CD4-positive, alpha-beta T cell treated with Interferon alpha-2 for 1 hour (primary cell): ENCODE measurements around the gene SPOPL.
"Not testable (repeated sequence)": the region's sequence is repeated elsewhere in the genome, so short reads cannot be mapped to it uniquely, and the experiment has no call there.

Experiments
- DNase-seq, 2 donors: peaks; one replicate each; pipeline ENCODE4 v3.0.0-alpha.2; 2020 to 2022

The SPOPL gene

DNA sequence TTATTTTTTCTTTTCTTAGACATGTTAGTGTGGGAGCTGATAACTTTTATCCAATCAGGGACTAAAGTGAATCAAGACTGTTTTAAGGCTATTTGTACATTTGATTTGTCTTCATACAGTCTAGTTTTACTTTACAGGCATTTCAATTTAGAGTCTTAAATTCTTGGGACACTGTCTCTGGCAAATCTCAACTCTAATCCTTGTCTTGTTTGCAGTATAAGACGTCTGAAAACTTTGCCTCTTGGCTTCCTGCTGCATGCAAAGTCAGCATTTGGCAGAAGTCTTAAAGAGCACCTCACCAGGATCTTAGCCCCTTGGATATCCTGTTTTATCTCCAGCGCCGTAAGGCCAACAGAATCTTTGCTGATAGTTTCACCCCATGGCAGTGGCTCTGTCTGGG lies 30.3 kb downstream of the SPOPL start:
- no peak for DNase-seq

- DNase-seq, result no peak
Measured at GRCh38 chr2:138534791-138535190, 33.2 kb downstream of the SPOPL start.

DNA sequence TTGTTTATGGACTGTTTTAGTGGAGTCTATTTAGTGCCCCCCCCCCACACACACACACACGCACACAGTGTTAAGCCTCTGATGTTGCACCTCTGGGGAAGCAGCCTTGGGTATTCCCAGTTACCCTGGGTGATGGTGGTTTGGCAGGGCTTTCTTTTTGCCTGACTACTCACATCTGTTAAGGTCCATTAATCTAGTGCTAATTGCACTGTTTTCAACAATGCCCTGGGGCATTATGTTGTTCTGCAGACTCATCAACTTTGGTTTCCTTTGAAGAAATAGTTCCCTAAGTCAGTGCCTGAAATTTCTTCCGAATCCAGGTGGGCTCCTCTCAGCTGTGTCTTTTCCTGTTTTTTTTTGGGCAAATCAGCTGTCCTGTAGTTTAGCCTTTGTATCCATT lies 34.7 kb downstream of the SPOPL start:
- no peak for DNase-seq

- DNase-seq, result no peak
Measured at GRCh38 chr2:138536740-138537139, 35.2 kb downstream of the SPOPL start.

DNA sequence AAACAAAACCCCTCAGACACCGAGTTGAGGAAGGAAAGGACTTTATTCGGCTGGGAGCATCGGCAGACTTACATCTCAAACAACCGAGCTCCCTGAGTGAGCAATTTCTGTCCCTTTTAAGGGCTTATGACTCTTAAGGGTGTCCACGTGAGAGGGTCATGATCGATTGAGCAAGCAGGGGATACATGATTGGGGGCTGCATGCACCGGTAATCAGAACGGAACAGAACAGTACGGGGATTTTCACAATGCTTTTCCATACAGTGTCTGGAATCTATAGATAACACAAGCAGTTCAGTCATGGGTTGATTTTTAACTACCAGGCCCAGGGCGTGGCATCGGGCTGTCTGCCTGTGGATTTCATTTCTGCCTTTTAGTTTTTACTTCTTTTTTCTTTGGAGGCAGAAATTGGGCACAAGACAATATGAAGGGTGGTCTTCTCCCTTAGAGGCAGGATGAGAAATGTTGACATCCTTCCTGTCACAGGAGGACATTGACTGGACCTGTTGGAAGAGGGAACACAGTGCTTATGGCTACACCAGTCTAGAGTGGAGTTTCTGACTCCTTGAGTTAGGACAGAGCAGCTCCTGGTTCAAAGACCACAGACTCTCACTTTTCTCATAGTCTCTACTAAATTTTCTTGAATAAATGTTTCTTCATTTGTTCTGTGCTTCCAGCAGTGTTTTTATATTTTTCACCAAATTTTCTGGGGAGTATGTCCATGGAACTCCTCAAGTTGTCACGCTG lies 35.8 kb downstream of the SPOPL start:
- no peak for DNase-seq

GRCh38 chr2:138544206-138544605 lies 42.6 kb downstream of the SPOPL start:
- DNase-seq, result not testable (repeated sequence)

DNA sequence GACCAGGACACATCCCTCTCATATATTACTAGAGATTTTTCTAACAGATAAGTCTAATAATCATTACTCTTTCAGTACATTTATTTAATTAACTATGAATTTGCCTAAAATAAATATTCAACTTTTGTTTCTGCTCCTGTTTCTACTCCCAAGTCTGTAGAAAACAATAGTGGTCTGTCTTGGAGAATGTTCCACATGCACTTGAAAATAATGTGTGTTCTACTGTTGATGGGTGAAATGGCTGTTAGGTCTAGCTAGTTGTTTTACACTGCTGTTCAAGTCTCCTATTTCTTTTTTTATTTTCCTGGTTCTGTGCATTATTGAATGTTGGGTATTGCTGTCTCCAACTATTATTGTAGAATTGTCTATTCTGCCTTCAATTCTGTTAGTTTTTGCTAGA lies 47.2 kb downstream of the SPOPL start:
- no peak for DNase-seq

- no peak for DNase-seq
Measured at GRCh38 chr2:138550172-138550571, 48.6 kb downstream of the SPOPL start.

DNA sequence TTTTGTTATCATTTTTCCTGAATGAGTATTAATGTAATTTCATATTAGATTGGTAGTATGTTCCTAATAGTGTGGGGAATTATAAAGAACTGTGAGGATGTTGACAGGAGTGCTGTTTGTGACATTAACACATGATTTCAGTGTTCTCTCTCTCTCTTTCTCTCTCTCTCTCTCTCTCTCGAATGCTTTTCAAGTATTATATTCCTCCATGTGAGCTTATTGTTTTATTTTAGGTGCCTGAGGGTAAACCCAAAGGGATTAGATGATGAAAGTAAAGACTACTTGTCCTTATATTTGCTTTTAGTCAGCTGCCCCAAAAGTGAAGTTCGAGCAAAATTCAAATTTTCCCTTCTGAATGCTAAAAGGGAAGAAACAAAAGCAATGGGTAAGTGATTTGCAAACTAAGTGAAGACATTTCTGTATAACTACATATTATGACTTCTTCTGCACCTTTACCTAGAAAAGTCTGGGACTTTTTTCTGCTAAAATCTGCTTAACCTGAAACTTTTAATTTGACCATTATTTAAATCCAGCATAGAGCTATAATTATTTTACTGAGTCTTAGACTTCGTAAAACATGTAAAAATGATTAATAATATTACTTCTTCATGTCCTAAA lies 49.2 kb downstream of the SPOPL start:
- no peak for DNase-seq

GRCh38 chr2:138554123-138554522 lies 52.6 kb downstream of the SPOPL start:
- DNase-seq, result no peak

- DNase-seq, result no peak
Measured at GRCh38 chr2:138559641-138560040, 58.1 kb downstream of the SPOPL start.

GRCh38 chr2:138564586-138565229 lies 63.1 kb downstream of the SPOPL start:
- no peak for DNase-seq

- DNase-seq, result no peak
Measured at GRCh38 chr2:138565230-138565598, 63.6 kb downstream of the SPOPL start.

- DNase-seq, result no peak
Measured at GRCh38 chr2:138572318-138572717, 70.7 kb downstream of the SPOPL start.

GRCh38 chr2:138577066-138577465 lies 75.5 kb downstream of the SPOPL start:
- DNase-seq, result no peak

- DNase-seq, result no peak
Measured at GRCh38 chr2:138579556-138579955, 78.0 kb downstream of the SPOPL start.

DNA sequence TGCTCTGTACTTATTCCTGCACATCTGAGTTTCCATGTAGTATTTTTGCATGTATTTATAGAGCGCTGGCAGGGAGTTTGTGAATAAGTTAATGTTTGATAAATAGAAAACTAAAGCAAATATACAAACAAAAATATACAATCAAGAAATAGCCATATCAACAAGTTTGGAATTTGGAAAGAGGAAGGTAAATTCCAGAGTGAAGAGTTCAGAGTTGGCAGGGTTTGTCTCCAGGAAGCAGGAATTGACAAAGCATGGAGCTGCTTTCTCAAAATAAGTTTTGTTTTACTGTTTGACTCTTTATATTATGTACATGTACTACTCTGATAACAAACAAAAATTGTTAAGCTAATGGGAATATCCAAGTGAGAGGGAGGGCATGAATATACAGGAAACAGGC lies 80.3 kb downstream of the SPOPL start:
- DNase-seq, result no peak

GRCh38 chr2:138589663-138590062 lies 88.1 kb downstream of the SPOPL start:
- DNase-seq, result no peak

- DNase-seq, result no peak
Measured at GRCh38 chr2:138596403-138596802, 94.8 kb downstream of the SPOPL start.

- no peak for DNase-seq
Measured at GRCh38 chr2:138600732-138601457, 99.3 kb downstream of the SPOPL start.

DNA sequence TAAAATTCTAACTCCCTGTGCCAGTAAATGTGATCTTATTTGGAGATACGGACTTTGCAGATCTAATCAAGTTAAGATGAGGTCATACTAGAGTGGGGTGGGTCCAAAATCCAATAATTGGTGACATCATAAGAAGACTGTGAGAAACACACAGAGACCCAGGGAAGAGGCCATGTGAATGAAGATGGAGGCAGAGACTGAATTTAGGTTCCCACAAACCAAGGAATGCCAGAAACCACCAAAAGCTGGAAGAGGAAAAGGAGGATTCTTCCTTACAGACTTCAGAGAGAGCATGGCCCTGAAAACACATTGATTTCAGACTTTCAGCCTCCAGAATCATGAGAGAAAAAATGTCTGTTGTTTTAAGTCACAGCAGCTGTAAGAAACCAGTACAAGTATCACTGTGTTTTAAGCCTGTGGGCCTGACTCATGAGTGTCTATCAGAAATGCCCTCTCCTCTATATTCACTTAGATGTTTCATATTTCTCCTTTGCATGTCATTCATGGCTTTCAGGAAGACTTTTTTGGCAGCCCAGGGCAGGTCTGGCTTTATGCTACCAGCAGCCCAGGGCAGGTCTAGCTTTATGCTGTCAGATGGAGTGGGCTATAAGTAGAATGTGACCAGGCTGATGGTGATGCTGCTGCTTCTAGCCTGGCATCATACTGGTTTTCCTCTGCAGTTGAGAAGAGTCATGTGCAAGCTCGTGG lies 100.0 kb downstream of the SPOPL start:
- no peak for DNase-seq

DNA sequence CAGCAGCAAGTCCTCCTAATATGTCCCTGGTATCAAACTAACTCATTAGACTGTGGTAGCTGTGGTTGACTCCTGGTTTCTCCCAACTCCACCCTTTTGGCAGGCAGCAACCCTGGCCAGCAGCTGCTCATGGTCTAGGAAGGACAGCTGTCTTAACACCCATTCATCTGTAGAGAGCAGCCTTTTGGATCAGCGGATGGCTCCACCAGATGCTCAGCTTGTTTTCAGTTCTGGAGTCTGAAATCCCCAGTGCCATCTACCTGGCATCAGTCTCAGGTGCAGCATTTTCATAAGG lies 100.5 kb downstream of the SPOPL start:
- DNase-seq, result no peak

- no peak for DNase-seq
Measured at GRCh38 chr2:138607746-138608145, 106.2 kb downstream of the SPOPL start.
